IPS-NIHi7 (cell line): ENCODE data around the gene FRMD3.

ENCODE experiments used
- DNase-seq: peaks from one replicate; pipeline ENCODE4 v3.0.0; 2012; ENCODE audit warnings: mixed read lengths; ENCODE audit errors: extremely low spot score

The FRMD3 gene

GRCh38 chr9:83473488-83473971, 64.7 kb downstream of the FRMD3 start:
- no peak for DNase-seq

GRCh38 chr9:83472764-83473163, 65.4 kb downstream of the FRMD3 start:
- no peak for DNase-seq

- no peak for DNase-seq
Measured at GRCh38 chr9:83472221-83472665, 66.0 kb downstream of the FRMD3 start.

- DNase-seq, result no peak
Measured at GRCh38 chr9:83471241-83471640, 67.0 kb downstream of the FRMD3 start.

GRCh38 chr9:83469722-83470121, 68.5 kb downstream of the FRMD3 start:
- DNase-seq, result no peak

GRCh38 chr9:83468821-83469220, 69.4 kb downstream of the FRMD3 start:
- no peak for DNase-seq

- DNase-seq, result no peak
Measured at GRCh38 chr9:83466877-83467276, 71.3 kb downstream of the FRMD3 start.

- no peak for DNase-seq
Measured at GRCh38 chr9:83466351-83466750, 71.8 kb downstream of the FRMD3 start.

- DNase-seq, result no peak
Measured at GRCh38 chr9:83459830-83460229, 78.4 kb downstream of the FRMD3 start.

- DNase-seq, result no peak
Measured at GRCh38 chr9:83458530-83458929, 79.7 kb downstream of the FRMD3 start.

- DNase-seq, result no peak
Measured at GRCh38 chr9:83457005-83457404, 81.2 kb downstream of the FRMD3 start.

GRCh38 chr9:83456226-83456625, 82.0 kb downstream of the FRMD3 start:
- no peak for DNase-seq

GRCh38 chr9:83454076-83454475, 84.1 kb downstream of the FRMD3 start:
- DNase-seq, result no peak

- no peak for DNase-seq
Measured at GRCh38 chr9:83451308-83451707, 86.9 kb downstream of the FRMD3 start.

- DNase-seq, result no peak
Measured at GRCh38 chr9:83449983-83450382, 88.2 kb downstream of the FRMD3 start.

GRCh38 chr9:83449166-83449565, 89.0 kb downstream of the FRMD3 start:
- no peak for DNase-seq

GRCh38 chr9:83448626-83449025, 89.6 kb downstream of the FRMD3 start:
- DNase-seq, result no peak

- DNase-seq, result no peak
Measured at GRCh38 chr9:83447351-83447750, 90.8 kb downstream of the FRMD3 start.

- no peak for DNase-seq
Measured at GRCh38 chr9:83445703-83446265, 92.4 kb downstream of the FRMD3 start.

- no peak for DNase-seq
Measured at GRCh38 chr9:83444110-83444509, 94.1 kb downstream of the FRMD3 start.

- DNase-seq, result no peak
Measured at GRCh38 chr9:83441390-83441789, 96.8 kb downstream of the FRMD3 start.

- DNase-seq, result no peak
Measured at GRCh38 chr9:83440641-83441040, 97.6 kb downstream of the FRMD3 start.

GRCh38 chr9:83435301-83435700, 102.9 kb downstream of the FRMD3 start:
- no peak for DNase-seq

- no peak for DNase-seq
Measured at GRCh38 chr9:83434254-83434653, 103.9 kb downstream of the FRMD3 start.
